Measurements from ENCODE around the gene DCHS1.

GRCh38 chr11:6599881-6600390, 55.7 kb downstream of the DCHS1 start:
- TF ChIP-seq EP300 (IDR thresholded peaks at IDR 0.05) (no peak), CTCF (IDR thresholded peaks at IDR 0.05) (no peak), POLR2A (IDR thresholded peaks at IDR 0.05) (no peak)
